Measurements from ENCODE around the gene LCN6.
A peak's percentile ranks its signal among the peaks of the same experiment; 100 is the strongest.
"Not testable (repeated sequence)": the region's sequence is repeated elsewhere in the genome, so short reads cannot be mapped to it uniquely, and the experiment has no call there.

LCN6 gene, protein sequence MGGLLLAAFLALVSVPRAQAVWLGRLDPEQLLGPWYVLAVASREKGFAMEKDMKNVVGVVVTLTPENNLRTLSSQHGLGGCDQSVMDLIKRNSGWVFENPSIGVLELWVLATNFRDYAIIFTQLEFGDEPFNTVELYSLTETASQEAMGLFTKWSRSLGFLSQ

DNA sequence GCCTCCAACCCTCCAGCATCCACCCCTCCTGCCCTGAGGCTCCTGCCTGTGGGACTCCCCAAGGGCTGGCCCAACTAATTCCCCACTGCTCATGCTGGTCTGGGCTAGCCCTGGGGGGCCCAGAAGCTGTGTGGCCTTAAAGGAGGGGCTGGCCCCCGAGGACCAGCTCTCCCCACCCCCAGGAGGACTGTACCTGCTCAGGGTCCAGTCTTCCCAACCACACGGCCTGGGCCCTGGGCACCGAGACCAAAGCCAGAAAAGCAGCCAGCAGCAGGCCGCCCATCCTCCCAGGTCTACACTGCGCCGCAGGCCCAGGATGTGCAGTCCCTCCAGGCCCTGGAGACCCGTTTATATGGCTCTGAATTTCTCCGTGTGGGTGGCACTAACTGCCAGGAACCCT lies at the start of gene LCN6:
TSS of gene LCN6 (minus strand) at position 325 of the 400 bp plus-strand sequence. CDS start at position 283, 42 bp downstream.
- DNase-seq (ENCODE audit: low read depth), result no peak

DNA sequence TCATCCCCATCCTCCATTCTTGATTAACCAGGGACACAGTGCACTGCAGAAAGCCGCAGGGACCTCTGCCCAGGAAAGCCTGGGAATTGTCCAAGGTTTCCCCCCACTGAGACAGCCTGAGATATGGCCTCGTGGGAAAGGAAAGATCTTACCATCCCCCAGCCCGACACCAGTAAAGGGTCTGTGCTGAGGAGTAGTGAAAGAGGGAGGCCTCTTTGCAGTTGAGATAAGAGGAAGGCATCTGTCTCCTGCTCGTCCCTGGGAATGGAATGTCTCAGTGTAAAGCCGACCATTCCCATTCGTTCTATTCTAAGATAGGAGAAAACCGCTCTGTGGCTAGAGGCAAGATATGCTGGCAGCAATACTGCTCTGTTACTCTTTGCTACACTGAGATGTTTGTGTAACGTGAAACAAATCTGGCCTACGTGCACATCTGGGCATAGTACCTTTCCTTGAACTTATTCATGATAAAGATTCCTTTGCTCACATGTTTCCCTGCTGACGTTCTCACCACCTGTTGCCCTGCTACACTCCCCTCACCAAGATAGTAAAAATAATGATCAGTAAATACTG lies 48.5 kb upstream of the LCN6 start:
- not testable (repeated sequence) for DNase-seq (ENCODE audit: low read depth)

DNA sequence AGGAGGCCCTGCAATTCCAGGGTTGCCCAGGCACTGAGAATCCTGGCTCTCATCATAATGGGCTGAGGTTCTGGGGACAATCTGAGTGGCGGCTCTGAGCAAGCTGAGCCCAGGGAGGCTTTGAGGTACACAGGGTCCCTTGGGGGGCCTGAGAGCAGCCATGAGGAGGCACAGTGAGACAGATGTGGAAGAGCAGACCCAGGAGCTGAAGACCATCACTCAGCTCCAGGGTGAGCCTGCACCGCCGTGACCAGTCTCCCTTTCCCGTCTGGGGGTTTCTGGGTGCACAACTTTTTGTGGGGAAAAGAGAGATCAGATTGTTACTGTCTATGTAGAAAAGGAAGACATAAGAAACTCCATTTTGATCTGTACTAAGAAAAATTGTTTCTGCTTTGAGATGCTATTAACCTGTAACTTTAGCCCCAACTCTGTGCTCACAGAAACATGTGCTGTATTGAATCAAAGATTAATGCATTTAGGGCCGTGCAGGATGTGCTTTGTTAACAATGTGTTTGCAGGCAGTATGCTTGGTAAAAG lies 48.0 kb upstream of the LCN6 start, which contains the start of gene CCDC183:
TSS of gene CCDC183 (plus strand) at position 101 of the 537 bp plus-strand sequence. CDS start at position 161, 60 bp downstream.
- DNase-seq (ENCODE audit: low read depth), result no peak

DNA sequence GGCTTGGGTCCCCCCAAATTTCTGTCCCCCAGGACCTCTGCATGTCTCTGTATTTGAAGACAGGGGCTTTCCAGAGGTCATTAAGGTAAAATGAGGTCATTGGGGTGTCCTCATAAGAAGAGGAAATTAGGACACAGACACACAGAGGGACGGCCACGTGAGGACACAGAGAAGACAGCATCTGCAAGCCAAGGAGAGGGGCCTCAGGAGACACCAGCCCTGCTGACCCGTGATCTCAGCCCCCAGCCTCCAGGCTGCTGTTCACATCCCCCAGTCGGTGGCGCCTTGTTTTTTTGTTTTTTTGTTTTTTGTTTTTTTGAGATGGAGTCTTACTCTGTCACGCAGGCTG lies 46.6 kb upstream of the LCN6 start:
- no peak for DNase-seq (ENCODE audit: low read depth)

DNA sequence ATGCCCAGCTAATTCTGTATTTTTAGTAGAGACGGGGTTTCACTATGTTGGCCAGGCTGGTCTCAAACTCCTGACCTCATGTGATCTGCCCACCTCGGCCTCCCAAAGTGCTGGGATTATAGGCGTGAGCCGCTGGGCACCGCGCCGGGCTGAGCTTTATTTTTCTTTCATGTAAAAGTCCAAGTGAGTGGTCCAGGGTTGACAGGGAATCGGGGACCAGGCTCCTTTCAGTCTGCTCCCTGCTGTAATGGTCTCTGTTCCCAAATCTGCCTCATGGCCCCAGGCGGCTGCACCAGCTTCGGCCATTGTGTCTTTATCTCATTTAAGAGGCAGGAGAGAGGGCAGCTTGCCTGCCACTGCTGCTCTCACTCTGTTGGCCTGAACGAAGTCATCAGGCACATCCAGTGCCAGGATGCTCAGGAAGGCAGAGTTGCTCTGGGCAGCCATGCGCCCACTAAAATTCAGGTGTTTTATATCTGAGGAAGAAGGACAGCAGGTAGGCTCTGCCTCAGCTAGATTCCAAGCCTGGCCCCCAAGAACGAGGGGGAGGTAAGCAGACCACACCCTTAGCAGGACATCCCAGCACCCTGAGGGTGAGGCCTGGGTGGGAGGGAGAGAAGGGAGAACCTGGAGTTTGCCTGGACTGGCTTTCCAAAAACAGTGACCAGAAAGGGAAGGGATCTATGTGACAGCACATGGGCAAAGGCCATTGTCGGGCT lies 46.1 kb upstream of the LCN6 start:
- DNase-seq (ENCODE audit: low read depth), result no peak

DNA sequence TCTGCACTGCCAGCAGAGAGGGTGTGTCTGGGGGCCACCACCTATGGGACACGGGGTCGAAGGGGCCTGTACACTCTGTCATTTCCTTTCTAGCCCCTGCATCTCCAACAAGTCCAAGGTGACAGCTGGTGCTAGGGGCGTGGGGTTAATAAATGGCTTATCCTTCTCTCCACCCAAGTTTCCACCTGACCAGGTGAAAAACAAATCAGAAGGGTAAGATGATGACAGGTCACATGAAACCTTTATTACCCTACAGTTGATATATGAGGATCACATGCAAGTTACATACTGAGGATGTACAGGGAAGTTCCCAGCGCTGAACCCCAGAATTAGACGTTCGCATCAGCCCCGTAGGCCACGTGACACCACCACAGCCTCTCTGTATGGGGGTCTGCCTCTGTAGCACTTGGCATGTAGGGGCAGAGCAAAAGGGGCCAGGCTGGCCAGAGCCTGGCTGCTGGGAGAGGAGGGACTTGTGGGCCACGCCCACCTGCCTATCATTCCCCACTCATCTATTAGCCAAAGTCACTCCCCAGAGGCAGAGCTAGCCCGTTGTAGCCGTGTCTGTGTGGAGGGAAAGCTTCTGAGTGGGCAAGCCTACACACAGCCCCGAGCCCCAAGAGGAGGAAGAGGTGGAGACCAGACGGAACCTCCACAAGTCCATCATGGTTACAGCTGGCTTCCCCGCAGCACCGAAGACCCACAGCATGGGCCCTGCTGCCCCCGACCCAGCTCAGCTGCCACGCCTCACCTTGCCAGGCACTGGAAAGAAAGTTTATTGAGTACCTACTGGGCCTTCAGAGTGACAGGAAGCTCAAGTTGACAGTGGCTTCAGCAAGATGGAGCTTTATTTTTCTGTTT lies 45.0 kb upstream of the LCN6 start:
- DNase-seq (ENCODE audit: low read depth), result no peak

DNA sequence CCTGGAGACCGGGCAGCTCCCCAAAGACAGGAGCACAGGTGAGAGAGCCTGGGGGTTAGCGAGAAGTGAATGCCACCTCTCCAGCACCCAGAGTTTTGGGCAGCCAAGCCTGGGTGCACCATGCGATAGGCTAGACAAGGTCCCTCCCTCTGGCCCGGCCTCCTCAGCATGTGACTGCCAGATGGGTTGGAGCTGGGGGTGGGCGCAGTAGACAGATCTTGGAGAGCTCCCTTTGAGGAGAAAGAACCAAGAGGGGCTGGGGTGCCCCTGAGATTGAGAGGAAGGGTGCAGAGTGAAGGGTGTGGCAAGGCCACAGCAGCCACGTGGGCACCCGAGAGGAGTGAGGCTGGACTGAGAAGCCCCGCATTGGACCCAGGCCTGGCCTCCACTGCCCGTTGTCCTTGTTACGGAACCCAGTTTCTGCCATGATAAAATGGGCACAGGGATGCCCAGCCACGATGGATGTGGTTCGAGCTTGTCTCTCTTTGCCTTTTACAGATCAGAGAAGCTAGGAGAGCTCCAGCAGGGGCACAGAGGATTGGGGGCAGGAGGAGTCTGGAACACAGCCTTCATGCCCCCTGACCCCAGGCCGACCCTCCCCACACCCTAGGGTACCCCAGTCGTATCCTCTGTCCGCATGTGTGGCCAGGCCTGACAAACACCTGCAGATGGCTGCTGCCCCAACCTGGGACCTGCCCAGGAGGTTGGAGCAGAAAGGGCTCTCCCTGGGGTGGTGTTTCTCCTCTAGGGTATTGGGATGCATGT lies 44.2 kb upstream of the LCN6 start:
- no peak for DNase-seq (ENCODE audit: low read depth)

DNA sequence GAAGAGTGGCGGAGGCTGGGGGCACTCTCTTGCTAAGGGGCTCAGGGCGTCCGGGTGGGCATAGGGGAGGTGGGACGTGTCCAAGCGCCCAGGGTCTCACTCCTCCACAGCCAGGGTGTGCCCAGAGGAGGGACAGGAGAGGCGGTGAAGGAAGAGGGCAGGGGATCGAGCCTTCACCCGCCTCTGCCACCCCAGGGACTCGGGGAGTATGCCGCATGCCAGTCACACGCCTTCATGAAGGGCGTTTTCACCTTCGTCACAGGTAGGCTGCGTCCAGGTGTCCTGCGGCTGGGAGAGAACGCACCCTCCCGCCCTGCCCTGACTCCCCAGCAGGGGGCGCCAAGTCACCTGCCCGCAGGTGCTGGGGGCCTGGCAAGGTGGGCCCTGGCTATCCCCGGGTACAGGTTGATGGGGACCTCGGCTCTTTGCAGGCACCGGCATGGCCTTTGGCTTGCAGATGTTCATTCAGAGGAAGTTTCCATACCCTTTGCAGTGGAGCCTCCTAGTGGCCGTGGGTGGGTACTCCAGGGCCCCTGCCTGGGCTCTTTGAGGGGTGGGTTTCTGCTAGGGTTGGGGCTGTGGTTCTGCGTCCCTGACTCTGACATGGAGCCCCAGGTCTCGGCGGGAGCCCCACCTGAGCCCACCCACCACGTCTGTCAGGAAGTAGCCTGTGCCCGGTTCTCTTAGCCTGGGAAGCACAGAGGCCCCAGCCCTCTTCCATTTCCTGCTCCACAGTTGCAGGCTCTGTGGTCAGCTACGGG lies 43.4 kb upstream of the LCN6 start:
- no peak for DNase-seq (ENCODE audit: low read depth)

DNA sequence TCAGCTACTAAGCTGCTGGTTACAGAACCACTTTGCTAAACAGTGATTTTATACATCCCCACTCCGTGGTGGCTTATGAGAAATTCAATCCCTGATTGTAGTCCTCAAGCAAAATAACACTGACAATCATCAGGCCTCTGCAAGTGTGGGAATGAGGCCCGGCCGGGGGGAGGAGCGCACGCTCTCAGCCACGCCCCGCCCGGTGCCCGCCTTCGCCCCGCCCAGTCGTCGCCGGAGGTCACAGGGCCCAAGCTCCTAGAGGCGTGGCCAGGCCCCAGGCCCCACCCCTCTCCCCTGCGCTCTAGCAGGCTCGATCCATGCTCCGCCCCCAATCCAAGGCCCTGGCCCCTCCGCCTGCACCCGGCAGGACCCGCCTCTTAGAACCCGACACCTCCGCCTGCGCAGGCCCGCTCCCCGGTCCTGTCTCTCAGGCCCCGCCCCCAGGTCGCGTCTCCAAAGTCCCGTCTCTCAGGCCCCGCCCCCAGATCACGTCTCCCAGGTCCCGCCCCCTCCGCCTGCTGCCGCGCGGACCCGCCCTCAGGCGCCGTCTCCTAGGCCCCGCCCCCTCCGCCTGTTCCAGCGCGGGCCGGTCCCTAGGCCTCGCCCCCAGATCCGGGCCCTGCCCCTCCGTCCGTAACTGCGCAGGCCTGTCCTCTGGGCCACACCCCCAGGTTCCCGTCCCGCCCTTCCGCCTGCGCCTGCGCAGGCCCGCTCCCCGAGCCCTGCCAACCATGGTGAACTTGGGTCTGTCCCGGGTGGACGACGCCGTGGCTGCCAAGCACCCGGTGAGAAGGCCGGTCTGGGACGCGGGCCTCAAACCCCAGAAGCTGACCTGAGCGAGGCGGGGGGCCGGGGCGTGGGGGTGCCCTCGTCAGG lies 42.6 kb upstream of the LCN6 start, which contains the start of gene TMEM141:
TSS of gene TMEM141 (plus strand) at position 705 of the 876 bp plus-strand sequence. CDS start at position 732, 27 bp downstream.
- peak; percentile 99 for DNase-seq (ENCODE audit: low read depth)

DNA sequence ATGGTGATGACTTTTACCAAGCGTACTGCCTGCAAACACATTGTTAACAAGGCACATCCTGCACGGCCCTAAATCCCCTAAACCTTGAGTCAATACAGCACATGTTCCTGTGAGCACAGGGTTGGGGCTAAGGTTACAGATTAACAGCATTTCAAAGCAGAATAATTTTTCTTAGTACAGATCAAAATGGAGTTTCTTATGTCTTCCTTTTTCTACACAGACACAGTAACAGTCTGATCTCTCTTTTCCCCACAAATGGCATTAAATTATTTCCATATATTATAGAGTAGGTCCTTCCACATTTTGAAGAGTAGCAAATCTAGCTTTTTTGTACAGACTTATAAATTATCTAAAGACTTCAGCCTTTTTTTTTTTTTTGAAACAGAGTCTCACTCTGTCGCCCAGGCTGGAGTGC lies 41.2 kb upstream of the LCN6 start:
- DNase-seq (ENCODE audit: low read depth), result no peak

DNA sequence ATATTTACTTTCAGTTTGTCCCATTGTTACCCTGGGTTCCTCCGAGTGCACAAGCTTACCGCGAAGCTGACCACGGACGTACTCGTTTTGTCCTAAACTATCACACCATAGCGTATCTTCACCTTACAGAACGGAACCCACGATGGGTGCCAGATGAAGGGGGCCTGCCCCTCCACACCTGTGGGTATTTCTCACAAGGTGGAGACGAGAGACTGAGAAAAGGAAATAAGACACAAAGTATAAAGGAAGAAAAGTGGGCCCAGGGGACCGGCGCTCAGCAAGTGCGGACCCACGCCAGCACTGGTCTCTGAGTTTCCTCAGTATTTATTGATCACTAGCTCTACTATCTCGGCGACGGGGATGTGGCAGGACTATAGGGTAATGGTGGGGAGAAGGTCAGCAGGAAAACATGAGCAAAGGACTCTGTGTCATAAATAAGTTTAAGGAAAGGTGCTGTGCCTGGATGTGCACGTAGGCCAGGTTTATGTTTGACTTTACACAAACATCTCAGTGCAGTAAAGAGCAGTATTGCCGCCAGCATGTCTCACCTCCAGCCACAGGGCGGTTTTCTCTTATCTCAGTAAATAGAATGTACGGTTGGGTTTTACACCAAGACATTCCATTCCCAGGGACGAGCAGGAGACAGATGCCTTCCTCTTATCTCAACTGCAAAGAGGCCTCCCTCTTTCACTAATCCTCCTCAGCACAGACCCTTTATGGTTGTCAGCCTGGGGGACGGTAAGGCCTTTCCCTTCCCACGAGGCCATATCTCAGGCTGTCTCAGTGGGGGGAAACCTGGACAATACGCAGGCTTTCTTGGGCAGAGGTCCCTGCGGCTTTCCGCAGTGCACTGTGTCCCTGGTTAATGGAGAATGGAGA lies 40.6 kb upstream of the LCN6 start:
- not testable (repeated sequence) for DNase-seq (ENCODE audit: low read depth)

DNA sequence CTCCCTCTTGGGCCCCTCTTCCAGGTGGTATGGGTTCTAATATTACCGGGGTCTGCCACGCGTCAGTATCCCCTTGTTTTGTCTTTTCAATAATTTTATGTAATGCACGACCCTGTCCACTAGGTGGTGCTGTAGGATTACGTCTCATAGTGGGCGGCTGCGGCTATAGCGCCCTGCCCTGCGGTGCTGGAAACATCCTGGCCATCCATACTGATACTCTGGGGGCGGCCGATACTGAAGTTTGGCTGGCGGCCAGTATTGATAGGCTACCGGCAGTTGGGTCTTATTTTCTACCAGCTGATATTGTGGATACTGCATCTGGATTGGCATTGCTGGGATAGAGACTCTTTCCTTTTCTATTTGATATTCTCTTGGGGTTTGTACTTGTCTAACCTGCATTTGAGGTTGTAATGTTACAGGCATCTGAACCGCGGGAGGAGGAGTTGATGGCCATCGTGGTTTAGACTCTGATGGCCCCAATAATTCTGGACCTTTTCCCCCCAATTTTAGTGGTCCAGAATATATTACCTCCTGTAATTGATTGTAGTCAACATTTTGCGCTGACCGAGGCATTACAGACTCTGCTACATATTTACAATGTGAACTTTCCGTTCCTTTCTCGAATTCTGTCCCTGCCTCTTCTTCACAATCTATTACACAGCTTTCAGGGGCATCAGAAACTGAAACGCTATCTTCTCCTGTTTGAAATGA lies 39.5 kb upstream of the LCN6 start:
- no peak for DNase-seq (ENCODE audit: low read depth)

DNA sequence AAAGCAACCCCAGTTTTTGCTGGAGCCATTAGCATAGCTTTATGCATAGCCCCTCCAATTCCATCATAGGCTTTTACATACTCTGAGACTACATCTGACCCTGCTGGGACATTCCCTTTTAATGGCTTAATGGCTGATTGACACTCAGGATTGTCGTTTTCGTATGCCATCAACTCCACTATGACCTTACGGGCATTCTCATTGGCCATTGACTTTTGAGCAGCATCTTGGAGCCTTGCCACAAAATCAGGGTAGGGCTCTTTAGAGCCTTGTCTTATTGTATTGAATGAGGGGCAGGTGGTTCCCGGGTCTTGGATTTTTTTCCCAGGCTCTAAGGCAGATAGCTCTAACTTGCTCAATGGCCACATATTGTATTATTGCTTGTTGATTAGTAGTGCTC lies 38.7 kb upstream of the LCN6 start:
- DNase-seq (ENCODE audit: low read depth), result not testable (repeated sequence)

DNA sequence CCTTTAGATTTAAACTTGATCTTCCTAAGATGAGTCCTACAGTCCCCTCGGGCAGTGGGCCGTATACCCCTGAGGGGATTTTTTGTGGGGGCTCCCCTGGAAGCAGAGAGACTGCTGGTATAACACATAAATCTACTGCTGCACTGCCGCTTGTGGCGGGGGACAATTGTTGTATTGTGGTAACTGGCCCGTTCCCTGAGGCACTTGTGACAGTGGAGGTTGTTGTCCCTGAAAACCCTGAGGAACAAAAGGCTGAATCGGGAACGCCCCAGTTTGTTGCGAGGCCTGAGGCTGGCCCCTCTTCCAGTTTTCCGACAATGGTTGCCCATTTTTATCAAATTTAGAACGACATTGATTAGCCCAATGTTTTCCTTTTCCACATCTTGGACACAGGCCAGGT lies 38.1 kb upstream of the LCN6 start:
- no peak for DNase-seq (ENCODE audit: low read depth)

DNA sequence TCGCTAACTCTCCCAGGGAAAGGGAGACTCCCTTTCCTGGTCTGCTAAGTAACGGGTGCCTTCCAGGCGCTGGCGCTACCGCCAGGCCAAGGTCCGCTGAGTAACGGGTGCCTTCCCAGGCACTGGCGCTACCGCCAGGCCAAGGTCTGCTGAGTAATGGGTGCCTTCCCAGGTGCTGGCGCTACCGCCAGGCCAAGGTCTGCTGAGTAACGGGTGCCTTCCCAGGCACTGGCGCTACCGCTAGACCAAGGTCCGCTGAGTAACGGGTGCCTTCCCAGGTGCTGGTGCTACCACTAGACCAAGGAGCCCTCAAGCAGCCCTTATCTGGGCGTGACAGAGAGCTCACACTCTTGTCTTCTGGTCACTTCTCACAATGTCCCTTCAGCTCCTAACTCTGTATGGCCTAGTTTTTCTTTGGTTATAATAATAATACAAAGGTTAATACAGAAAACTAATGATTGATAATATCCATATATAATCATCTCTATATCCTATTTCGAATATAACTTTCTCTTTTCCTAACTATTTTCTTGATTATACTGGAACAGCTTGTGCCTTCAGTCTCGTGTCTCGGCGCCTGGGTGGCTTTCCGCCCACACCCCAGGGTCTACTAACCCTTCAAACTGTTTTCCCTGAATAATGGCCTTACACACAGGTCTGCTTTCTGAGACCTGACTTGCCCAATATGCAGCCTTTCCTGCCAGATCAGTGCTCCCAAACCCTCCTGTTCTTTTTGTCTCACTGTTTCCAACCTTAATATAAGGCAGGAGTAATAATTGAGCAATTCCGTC lies 37.4 kb upstream of the LCN6 start:
- DNase-seq (ENCODE audit: low read depth), result not testable (repeated sequence)

DNA sequence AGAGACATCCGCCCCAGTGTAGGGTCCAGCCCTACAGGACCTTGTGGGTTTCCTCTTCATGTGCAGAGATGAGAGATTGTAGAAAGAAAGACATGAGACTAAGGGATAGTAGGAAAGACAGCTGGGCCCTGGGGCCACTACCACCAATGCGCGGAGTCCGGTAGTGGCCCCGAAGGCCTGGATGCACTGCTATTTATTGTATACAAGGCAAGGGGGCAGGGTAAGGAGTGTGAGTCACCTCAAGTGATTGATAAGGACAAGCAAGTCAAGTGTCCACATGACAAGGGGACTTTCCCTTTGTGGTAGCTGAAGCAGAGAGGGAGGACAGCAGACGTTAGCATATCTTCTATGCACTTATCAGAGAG lies 36.7 kb upstream of the LCN6 start:
- no peak for DNase-seq (ENCODE audit: low read depth)

Data from fibroblast of gingiva (primary cell).